Lower leg skin (tissue), 3 donors: ENCODE results near the gene EYA3.

Experiments used
- POLR2A ChIP-seq, 2 donors: fragments of 450-650 bp; IDR thresholded peaks; one replicate each; pipeline ENCODE4 v1.6.1; 2016 to 2017; ENCODE audit warnings: antibody characterized with exemption in 2 of 2, mild to moderate bottlenecking in 1 of 2, moderate library complexity in 1 of 2
- TF ChIP-seq, protein P1 (sequence below), 3 donors: fragments of 450-650 bp; IDR thresholded peaks; one replicate each; pipeline ENCODE4 v1.5.1; 2016; ENCODE audit warnings: antibody characterized with exemption in 3 of 3, mild to moderate bottlenecking in 3 of 3, moderate library complexity in 2 of 3

DNA sequence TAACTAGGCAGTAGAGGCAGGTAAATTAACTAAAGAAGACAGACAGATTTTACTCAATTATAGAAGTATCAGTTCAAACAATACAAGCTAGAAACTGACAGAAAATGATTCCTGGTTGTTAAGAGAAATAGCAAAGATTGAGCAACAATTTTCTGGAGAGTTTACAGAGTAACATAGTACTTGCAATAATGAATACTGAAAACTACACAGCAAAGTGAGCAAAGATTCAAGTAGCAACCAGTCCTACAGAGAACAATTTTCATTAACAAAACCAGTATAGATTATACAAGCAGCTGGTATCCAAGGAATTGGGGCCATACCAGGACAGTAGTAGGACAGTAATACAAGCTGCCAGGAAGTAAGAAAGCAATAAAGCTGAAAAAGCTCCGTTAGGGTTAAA lies 37.6 kb downstream of the EYA3 start:
- TF ChIP-seq, protein P1, sequence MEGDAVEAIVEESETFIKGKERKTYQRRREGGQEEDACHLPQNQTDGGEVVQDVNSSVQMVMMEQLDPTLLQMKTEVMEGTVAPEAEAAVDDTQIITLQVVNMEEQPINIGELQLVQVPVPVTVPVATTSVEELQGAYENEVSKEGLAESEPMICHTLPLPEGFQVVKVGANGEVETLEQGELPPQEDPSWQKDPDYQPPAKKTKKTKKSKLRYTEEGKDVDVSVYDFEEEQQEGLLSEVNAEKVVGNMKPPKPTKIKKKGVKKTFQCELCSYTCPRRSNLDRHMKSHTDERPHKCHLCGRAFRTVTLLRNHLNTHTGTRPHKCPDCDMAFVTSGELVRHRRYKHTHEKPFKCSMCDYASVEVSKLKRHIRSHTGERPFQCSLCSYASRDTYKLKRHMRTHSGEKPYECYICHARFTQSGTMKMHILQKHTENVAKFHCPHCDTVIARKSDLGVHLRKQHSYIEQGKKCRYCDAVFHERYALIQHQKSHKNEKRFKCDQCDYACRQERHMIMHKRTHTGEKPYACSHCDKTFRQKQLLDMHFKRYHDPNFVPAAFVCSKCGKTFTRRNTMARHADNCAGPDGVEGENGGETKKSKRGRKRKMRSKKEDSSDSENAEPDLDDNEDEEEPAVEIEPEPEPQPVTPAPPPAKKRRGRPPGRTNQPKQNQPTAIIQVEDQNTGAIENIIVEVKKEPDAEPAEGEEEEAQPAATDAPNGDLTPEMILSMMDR (IDR thresholded peaks at IDR 0.05) = no peak
- TF ChIP-seq POLR2A (IDR thresholded peaks at IDR 0.05) = no peak
